H7 (cell line): ENCODE measurements around the gene HDHD3. TPM values are rescaled to one million over a fixed set of nuclear protein-coding genes. Genes with fewer than 3 reads are reported as not detected.
"Not testable (repeated sequence)": the region's sequence is repeated elsewhere in the genome, so short reads cannot be mapped to it uniquely, and the experiment has no call there.

Experiments used
- DNase-seq: peaks from one replicate; pipeline ENCODE4 v3.0.0; 2012
- H3K27me3 ChIP-seq: 2 replicates; pipeline ENCODE4 v1.6.0; 2011; ENCODE audit warnings: mild to moderate bottlenecking, low read length; ENCODE audit not compliant: control insufficient read depth, insufficient read depth
- H3K36me3 ChIP-seq: replicated peaks from 2 replicates; pipeline ENCODE4 v1.5.1; 2011; ENCODE audit warnings: low read length; ENCODE audit not compliant: control insufficient read depth, insufficient read depth
- H3K4me3 ChIP-seq: 2 replicates; pipeline ENCODE4 v1.5.1; 2011; ENCODE audit warnings: low read depth, mild to moderate bottlenecking, control low read depth, low read length, moderate library complexity; ENCODE audit not compliant: insufficient read depth
- total RNA-seq: library from RNA; depleted of rRNA; stranded (reverse); fragments of >200 nt; shearing (Covaris generic); gene quantifications from 2 replicates; pipeline ENCODE4 v1.2.3, GENCODE V29; 2014

HDHD3 gene
- total RNA-seq, 1 experiment from 2014 or later = 36.2 TPM

DNA sequence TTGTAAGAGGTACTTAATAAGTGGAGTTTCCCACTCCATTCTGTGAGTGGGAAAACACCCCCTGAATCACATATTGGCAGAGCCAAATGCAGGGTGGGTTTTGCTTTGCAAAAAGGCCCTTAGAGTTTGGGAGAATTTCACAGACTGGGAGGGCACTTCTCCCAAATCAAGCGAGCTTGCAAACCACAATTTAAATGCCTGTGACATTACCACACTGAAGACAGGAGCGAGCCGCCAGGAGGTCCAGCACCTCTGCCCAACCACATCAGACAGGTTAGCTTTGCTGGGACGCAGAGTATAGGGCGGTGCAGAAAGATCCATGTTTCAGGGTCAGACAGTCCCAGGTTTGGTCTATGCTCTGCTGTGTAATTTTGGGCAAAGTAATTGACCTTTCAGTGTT, 22.0 kb upstream of the HDHD3 start:
- DNase-seq = no peak
- H3K36me3 ChIP-seq = no peaks in the 10 kb centered on the region
- no peaks in the 10 kb centered on the region for H3K27me3 ChIP-seq
- H3K4me3 ChIP-seq = no peak overlapping the region

DNA sequence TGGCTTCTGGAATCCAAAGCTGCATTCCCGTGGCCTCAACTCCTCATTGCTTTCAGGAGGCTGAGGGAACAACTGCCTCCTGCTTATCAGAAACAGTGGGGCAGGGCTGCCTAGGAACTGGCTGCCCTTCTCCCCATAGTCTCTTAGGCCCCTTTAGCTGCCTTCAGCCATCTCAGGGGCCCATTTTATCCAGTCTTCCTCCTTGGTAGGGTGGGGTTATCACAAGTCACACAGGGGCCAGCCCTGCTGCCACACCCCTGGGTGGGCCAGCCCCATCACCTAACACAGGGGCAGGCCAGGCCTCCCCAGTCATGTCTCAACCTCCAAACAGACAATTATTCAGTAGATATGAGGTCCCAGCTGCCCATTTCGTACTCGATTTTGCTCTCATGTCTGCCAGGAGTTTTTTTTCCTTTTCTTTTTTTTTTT, 20.4 kb upstream of the HDHD3 start:
- Histone ChIP-seq H3K36me3 (no peaks in the 10 kb centered on the region), H3K4me3 (no peak overlapping the region), H3K27me3 (no peaks in the 10 kb centered on the region)
- DNase-seq = peak; percentile 31

GRCh38 chr9:113395000-113395861, 18.4 kb upstream of the HDHD3 start:
- H3K27me3 ChIP-seq = no peaks in the 10 kb centered on the region
- peaks cover 2% of the 10 kb centered on the region; the same call in 1 of the 2 replicates for H3K36me3 ChIP-seq
- no peak overlapping the region for H3K4me3 ChIP-seq
- DNase-seq = no peak

GRCh38 chr9:113393281-113393680, 16.5 kb upstream of the HDHD3 start:
- no peaks in the 10 kb centered on the region for H3K27me3 ChIP-seq
- H3K36me3 ChIP-seq = peaks cover 3% of the 10 kb centered on the region
- DNase-seq = no peak
- no peak overlapping the region for H3K4me3 ChIP-seq

DNA sequence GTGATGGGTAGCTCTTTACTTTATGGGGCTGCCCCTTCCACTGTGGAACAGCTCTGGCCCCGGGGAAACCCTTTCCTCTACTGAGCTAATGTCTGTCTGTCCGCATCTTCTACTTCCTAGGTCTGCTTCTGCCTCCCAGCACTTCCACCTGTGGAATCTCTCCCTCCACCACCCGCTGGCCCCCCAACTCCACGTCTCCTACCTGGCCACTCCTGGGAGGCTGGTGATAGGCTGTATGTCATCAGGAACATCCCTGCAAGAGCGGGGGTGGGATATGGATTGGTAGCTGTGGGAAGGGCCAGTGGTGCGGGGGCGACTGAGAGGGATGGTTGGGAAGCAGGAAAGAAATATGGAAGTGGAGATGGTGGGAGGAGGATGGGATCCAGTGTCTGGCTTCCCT, 15.1 kb upstream of the HDHD3 start:
- Histone ChIP-seq H3K36me3 (peaks cover 3% of the 10 kb centered on the region), H3K27me3 (no peaks in the 10 kb centered on the region), H3K4me3 (no peak overlapping the region)
- peak; percentile 18 for DNase-seq

DNA sequence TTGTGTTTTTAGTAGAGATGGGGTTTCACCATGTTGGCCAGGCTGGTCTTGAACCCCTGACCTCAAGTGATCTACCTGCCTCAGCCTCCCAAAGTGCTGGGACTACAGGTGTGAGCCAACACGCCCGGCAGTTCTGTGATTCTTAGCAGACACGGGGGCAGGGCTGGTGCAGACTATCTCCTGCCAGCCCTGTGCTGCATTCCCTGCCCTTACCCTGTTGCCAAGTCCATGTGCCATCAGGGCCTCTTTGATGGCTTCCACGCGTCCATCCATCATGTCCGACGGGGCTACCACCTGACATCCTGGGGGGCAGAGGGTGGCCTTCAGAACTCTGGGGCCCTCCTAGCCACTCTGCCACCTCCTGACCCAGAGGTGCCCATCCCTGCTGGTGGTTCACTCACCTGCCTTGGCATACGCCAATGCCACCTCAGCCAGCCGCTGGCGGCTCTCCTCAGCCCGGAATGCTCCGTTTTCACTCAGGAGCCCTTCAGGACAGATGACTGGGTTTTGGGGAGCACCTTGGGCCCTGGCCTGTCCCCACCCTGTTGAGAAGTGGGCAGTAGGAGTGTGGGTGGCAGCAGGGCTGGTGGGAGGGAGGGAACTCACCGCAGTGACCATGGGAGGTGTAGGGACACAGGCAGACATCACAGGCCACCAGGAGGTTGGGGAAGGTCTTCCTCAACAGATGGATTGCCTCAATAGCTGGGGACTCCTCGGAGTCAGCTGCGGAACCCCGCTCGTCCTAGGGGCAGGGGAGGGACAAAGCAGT, 13.6 kb upstream of the HDHD3 start:
- DNase-seq = peak; percentile 14
- H3K4me3 ChIP-seq = no peak overlapping the region
- no peaks in the 10 kb centered on the region for H3K27me3 ChIP-seq
- H3K36me3 ChIP-seq = peaks cover 3% of the 10 kb centered on the region

DNA sequence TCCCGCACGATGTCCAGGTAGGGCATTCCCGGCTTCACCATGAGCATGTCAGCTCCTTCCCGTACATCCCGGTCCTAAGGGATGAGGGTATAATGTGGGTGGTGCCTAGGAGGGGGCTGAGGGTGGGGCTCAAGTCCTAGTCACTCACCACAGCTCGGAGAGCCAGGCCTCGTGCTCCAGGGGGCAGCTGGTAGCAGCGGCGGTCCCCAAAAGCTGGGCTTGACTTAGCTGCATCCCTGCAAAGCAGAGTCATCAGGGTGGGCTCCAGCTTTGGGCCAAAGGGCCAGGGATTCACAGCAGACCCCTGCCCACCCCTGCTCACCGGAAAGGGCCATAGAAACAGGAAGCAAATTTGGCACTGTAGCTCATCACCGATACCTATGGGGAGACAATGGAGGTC, 12.7 kb upstream of the HDHD3 start:
- Histone ChIP-seq H3K27me3 (no peaks in the 10 kb centered on the region), H3K4me3 (no peak overlapping the region), H3K36me3 (peaks cover 3% of the 10 kb centered on the region)
- DNase-seq = peak; percentile 13

DNA sequence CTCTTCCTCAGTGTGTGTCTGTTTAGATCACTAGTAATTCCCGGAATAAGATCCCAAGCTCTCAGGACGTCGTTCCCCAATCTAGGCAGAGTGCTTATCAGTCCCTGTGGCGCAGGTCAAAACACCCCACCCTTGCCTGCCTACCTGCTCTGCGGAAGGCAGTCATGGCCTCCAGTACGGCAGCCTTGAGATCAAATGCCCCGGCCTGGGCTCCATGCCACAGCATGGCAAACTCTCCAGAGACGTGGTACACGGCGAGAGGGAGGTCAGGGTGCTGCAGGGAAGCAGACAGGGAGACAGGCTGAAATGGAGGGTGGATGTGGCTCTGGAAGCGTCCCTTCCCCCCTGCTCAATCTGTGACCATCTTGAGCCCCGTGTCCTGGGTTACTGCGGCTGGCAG, 12.0 kb upstream of the HDHD3 start:
- Histone ChIP-seq H3K27me3 (no peaks in the 10 kb centered on the region), H3K36me3 (peaks cover 3% of the 10 kb centered on the region), H3K4me3 (no peak overlapping the region)
- peak; percentile 18 for DNase-seq

- H3K36me3 ChIP-seq = peaks cover 3% of the 10 kb centered on the region
- H3K4me3 ChIP-seq = no peak overlapping the region
- no peaks in the 10 kb centered on the region for H3K27me3 ChIP-seq
- DNase-seq = no peak
These were observed 10.9 kb upstream of the HDHD3 start for GRCh38 chr9:113387560-113388230.

DNA sequence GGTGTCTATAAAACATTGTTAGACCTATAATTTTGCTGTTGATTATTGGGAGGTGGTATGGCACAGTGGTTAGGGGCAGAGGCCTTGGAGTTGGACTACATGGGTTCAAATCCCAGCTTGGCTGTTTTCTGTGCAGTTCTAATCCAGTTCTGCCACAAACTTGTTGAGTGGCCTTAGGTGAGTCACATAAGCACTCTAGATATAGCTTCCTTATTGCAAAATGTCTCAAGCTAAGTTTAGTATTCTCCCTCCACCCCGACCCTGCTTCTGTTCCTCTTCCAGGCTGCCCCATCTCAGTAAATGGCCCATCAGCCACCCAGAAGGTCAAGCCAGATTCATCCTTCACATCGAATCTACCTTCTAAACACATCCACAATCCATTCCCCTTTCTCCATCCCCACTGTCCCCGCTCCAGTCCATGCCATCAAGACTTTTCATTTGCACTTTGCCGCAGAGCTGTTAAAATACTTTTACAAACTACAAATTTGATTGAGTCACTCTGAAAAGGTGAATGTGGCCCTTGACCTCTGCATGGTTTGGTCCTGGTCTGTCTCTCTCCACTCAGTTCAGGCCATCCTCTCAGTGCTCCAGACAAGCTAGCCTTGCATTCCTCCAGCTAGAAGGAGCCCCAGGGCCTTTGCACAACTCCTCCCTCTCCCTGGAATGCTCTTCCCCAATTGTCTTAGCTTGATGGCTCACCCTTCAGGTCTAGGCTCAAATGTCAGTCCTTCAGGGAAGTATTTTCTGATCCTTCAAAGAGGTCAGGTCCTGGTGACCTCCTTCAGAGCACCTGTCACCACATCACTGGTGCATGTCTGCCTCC, 10.0 kb upstream of the HDHD3 start:
- no peak for DNase-seq
- H3K36me3 ChIP-seq = peaks cover 3% of the 10 kb centered on the region
- H3K27me3 ChIP-seq = no peaks in the 10 kb centered on the region
- H3K4me3 ChIP-seq = no peak overlapping the region

- no peak for DNase-seq
- Histone ChIP-seq H3K27me3 (no peaks in the 10 kb centered on the region), H3K36me3 (no peaks in the 10 kb centered on the region), H3K4me3 (no peak overlapping the region)
These were observed 5.2 kb upstream of the HDHD3 start for GRCh38 chr9:113381909-113382411.

DNA sequence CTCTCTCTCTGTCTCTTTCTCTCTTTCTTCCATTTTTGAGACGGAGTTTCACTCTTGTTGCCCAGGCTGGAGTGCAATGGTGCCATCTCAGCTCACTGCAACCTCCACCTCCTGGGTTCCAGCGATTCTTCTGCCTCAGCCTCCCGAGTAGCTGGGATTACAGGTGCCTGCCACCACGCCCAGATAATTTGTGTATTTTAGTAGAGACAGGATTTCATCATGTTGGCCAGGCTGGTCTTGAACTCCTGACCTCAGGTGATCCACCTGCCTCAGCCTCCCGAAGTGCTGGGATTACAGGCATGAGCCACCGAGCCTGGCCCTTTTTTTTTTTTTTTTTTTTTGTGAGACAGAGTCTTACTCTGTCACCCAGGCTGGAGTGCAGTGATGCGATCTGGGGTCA, 4.7 kb upstream of the HDHD3 start:
- H3K27me3 ChIP-seq = not testable (repeated sequence)

GRCh38 chr9:113380869-113381378, 4.1 kb upstream of the HDHD3 start:
- Histone ChIP-seq H3K27me3 (no peaks in the 10 kb centered on the region), H3K4me3 (no peak overlapping the region), H3K36me3 (no peaks in the 10 kb centered on the region)
- no peak for DNase-seq

More for the DNA sequence above, 4.7 kb upstream of the HDHD3 start:
- H3K36me3 ChIP-seq, H3K4me3 ChIP-seq, DNase-seq: not testable (repeated sequence)

GRCh38 chr9:113379829-113380210, 3.0 kb upstream of the HDHD3 start:
- not testable (repeated sequence) for H3K27me3 ChIP-seq, H3K36me3 ChIP-seq, DNase-seq, H3K4me3 ChIP-seq
